ENCODE results near the gene SCOC. TPM values are rescaled to one million over a fixed set of nuclear protein-coding genes. Genes with fewer than 3 reads are reported as not detected.

Gene SCOC
- total and polyA plus RNA-seq, 2 of the 13 experiments (the other 11 are each of a cell fraction or from before 2014, with no cell fraction given) = 43.8 to 65.2 TPM

GRCh38 chr4:140427106-140427918, 53.9 kb downstream of the SCOC start, which contains the start of gene CLGN (continued):
- no peak; the same call in 1 of the 2 replicates for TF ChIP-seq HMGXB3 (CRISPR knock-in tag; IDR thresholded peaks at IDR 0.05; ENCODE audit: borderline replicate concordance)
- TF ChIP-seq ZNF709 (CRISPR knock-in tag; IDR thresholded peaks at IDR 0.05) = peak; percentile 92
- no peak; the same call in 1 of the 2 replicates for TF ChIP-seq ZNF550 (CRISPR knock-in tag; IDR thresholded peaks at IDR 0.05; ENCODE audit: borderline replicate concordance)
- TF ChIP-seq CSRNP2 (CRISPR knock-in tag; conservative IDR thresholded peaks at IDR 0.05; ENCODE audit: low read depth) = no peak
- TF ChIP-seq, protein P1, sequence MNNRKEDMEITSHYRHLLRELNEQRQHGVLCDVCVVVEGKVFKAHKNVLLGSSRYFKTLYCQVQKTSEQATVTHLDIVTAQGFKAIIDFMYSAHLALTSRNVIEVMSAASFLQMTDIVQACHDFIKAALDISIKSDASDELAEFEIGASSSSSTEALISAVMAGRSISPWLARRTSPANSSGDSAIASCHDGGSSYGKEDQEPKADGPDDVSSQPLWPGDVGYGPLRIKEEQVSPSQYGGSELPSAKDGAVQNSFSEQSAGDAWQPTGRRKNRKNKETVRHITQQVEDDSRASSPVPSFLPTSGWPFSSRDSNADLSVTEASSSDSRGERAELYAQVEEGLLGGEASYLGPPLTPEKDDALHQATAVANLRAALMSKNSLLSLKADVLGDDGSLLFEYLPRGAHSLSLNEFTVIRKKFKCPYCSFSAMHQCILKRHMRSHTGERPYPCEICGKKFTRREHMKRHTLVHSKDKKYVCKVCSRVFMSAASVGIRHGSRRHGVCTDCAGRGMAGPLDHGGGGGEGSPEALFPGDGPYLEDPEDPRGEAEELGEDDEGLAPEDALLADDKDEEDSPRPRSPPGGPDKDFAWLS (CRISPR knock-in tag; IDR thresholded peaks at IDR 0.05; ENCODE audit: borderline replicate concordance) = peak; percentile 68
- TF ChIP-seq ZNF720 (CRISPR knock-in tag; IDR thresholded peaks at IDR 0.05) = no peak
- TF ChIP-seq, protein P2, sequence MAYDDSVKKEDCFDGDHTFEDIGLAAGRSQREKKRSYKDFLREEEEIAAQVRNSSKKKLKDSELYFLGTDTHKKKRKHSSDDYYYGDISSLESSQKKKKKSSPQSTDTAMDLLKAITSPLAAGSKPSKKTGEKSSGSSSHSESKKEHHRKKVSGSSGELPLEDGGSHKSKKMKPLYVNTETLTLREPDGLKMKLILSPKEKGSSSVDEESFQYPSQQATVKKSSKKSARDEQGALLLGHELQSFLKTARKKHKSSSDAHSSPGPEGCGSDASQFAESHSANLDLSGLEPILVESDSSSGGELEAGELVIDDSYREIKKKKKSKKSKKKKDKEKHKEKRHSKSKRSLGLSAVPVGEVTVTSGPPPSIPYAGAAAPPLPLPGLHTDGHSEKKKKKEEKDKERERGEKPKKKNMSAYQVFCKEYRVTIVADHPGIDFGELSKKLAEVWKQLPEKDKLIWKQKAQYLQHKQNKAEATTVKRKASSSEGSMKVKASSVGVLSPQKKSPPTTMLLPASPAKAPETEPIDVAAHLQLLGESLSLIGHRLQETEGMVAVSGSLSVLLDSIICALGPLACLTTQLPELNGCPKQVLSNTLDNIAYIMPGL (CRISPR knock-in tag; IDR thresholded peaks at IDR 0.05; ENCODE audit: borderline replicate concordance in 1 of 2, low read depth in 1 of 2) = peak; percentile 87 to 97
- peak; percentile 90 for TF ChIP-seq TGIF2 (CRISPR knock-in tag; IDR thresholded peaks at IDR 0.05)
- TF ChIP-seq ZNF580 (CRISPR knock-in tag; IDR thresholded peaks at IDR 0.05; ENCODE audit: borderline replicate concordance, low read depth) = 0 out of 2 replicates have a peak, but pooled peaks have one; percentile 3
